Stimulated activated CD4-positive, alpha-beta T cell treated with anti-CD3 and anti-CD28 coated beads, TNF-alpha, amount 100 ng/mL, for 48 hours (primary cell): Measurements from ENCODE around the gene FERMT2.
"Not testable (repeated sequence)": the region's sequence is repeated elsewhere in the genome, so short reads cannot be mapped to it uniquely, and the experiment has no call there.

Source experiments
- DNase-seq, 3 donors: peaks; one replicate each; pipeline ENCODE4 v3.0.0-alpha.2; 2020; ENCODE audit warnings: low read depth in 3 of 3

The FERMT2 gene

DNA sequence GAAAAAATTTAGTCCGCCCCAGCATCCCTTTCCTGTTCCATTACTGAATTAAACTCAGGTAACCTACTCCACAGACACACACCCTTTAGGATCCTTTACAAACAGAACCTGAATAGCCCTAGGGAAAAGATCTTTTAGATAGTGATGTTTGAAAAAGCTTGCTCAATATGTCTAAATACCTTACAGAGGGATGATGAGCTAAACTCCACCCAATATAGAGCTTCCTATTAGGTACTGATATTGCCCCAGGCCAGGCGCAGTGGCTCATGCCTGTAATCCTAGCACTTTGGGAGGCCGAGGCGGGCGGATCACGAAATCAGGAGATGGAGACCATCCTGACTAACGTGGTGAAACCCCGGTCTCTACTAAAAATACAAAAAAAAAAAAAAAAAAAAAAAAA is 50.1 kb downstream of the FERMT2 start:
- DNase-seq: no peak

DNA sequence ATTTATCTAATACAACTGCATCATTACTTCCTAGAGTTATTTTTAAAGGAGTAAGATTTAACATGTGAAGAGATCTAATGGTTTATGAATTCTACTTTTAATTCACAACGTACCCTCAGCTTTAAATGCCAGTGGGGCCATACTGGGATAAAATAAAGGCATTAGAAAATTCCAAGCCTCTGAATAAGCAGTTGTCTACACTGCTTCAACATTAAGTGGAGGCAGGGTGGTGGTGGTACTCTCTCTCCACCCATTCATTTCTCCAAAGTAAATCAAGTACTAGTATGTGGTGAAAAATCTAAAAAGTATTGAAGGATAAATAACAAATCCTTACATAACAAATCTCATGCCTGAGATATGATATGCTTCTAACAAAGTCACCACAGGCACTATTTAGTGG is 52.4 kb downstream of the FERMT2 start:
- no peak for DNase-seq

DNA sequence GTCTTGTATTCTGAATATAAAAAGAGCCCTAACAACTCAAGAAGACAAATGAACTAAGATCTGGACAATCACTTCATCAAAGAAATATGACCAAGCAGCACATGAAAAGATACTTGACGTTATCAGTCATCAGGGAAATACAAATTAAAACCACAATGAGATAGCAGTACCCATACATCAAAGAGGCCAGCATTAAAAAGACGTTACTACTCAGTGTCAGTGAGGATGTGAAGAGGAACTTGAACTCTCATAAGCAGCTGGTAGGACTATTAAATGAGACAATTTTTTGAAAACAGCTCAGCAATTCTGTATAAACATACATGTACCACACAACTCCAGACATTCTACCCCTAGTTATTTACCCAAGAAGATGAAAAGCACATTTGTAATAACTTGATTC is 55.9 kb downstream of the FERMT2 start:
- DNase-seq: no peak

DNA sequence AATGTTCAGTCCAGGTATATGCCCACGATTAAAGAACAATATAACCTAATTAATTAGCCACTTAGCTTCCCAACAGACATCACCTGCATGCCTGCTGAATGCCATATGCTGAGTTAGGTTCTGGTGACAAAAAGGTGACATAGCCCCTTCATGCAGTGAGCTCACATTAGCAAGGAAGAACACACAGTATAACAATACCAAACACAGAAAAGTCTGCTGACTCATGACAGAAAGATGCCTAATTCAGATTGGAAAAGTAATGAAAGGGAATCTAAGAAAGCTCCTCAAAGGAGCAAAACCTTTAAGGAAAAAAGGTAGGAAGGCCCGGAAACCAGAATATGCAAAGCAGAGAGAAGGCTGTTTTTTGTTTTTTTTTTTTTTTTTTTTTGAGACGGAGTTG is 59.0 kb downstream of the FERMT2 start:
- DNase-seq: no peak

DNA sequence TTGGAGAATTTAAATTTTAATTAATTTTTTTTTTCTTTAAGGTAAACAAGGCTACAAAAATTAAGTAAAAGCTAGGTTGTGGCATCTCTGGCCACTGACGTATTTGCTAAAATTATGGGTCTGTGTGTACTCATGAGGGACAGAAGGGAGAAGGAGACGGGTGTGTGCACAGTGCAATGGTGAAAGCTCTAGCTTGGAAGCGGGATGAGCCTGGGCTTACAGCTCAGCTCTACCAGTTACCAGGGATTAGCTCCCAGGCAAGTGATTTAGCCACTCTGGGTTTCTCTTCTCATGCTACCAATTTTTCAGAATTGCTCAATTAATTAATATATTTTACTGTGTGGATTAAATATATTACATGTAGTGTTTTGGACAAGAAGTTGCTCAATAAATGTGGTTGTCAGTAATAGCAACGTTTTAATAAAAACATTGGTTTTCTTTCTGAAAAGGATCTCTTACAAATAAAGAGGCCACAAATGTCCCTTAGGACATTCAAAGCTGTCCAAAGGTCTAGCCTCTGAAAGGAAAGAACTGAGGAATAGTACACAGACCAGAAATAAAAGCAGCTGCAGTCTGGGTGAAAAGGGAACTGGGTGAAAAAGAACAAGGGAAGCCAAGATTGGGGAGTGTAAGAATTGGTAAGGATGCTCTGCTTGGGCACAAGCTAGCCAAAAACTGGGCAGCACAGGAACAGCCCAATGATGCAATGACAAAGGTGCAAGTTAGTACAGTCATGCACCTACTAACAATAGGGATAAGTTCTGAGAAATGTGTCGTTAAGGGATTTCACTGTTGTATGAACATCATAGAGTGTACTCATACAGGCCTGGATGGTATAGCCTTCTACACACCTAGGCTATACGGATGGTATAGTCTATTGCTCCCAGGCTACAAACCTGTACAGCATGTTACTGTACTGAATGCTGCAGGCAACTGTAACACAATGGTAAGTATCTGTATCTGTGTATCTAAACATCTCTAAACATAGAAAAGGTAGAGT is 61.7 kb downstream of the FERMT2 start:
- DNase-seq: no peak

DNA sequence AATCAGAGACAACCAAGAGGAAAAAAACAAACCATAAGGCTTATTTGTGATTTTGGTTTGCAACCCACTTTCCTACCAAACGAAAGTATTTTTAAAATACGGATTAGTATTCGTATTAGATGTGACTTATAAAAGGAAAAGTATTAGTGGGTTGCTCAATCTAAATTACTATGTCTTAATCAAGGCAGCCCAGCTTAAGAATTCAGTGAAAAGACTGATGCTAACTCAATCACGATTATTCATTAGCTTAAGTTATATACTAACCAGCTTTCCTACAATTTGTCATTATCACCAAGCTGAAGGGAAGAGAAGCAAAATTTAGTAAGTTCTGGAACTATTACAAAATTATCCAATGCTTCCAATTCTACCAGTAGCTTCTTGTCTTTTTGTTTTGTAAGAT is 62.7 kb downstream of the FERMT2 start:
- no peak for DNase-seq

DNA sequence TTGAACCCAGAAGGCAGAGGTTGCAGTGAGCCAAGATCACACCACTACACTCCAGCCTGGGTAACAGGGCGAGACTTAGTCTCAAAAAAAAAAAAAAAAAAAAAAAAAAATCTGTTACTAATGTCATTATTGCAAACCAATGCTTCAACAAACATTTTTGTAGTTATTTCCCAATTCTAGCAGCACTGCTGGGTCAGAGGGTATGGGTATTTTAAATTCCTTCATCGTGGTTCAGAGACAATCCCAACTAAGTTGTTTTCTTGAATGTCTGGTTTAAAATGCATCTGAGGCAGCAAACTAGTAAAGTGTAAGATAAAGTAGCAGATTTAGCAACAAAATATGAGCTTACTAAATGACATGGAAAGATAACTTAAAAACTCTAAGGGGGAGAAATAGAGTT is 65.6 kb downstream of the FERMT2 start:
- DNase-seq: no peak

DNA sequence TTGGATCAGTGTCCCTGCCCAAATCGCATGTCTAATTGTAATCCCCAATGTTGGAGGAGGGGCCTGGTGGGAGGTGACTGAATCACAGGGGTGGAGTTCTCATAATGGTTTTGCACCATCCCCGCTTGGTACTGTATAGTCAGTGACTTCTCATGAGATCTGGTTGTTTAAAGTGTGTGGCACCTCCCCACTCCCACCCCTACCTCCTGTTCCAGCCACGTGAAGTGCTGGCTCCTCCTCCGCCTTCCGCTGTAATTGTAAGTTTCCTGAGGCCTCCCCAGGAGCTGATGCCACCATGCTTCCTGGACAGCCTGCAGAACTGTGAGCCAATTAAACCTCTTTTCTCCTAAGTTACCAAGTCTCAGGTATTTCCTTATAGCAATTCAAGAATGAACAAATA is 67.2 kb downstream of the FERMT2 start:
- DNase-seq: no peak

DNA sequence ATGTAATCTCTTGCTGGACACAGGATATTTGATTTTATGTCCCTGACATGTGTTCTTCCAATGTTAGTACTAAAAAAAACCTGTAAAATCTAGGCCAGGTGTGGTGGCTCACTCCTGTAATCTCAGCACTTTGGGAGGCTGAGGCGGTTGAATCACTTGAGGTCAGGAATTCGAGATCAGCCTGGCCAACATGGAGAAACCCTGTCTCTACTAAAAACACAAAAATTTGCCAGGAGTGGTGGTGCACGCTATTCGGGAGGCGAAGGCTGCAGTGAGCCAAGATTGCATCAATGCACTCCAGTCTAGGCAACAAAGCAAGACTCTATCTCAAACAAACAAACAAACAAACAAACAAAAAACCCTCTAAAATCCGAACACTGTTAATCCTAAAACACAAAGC is 68.0 kb downstream of the FERMT2 start:
- no peak for DNase-seq

DNA sequence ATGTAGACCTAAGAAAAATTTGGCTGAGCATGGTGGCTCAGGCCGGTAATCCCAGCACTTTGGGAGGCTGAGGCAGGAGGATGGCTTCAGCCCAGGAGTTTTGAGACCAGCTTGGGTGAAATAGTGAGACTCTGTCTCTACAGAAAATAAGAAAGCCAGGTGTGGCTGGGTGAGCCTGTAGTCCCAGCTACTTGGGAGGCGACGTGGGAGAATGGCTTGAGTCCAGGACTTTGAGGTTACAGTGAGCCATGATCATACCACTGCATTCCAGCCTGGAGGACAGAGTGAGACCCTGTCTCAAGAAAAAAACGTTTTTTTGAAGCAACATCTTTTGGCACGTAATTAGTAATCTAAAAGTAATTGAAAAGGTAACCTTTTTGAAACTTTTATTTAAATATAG is 70.9 kb downstream of the FERMT2 start:
- DNase-seq: no peak

DNA sequence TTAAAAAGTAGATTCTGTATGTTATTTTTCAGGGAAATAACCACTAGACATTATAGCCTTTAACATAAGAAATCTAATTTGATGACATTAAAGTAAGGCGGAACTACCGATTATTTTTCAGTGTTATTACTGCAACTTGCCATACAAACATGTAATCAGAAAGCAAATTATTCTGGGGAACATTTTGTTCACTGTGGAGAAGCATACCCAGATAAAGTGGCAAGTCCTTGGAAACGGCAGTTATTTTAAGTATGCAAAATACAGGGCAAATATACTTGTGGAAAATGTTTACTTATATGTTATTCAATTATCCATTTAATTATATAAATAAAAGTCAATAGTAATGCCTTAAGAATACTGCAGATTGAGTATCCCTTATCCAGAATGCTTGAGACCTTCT is 71.9 kb downstream of the FERMT2 start:
- no peak for DNase-seq

DNA sequence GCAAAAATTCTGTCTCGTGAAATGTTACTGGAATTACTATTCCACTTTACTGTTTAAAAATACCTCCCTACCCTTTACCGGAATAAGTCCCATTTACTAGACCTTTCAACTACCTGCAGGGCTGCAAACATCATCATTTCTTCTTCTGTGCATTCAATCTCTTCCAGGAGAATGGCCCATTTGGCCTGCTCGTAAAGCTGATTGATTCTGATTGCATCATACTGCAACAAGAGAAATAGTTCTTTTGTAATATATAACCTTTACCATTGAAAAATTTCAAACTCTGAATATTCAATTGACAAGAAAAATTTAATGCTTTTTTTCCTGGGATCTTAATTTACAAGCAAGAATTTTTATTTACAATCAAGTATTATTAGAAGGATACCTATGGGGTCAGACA is 72.4 kb downstream of the FERMT2 start:
- DNase-seq: no peak

DNA sequence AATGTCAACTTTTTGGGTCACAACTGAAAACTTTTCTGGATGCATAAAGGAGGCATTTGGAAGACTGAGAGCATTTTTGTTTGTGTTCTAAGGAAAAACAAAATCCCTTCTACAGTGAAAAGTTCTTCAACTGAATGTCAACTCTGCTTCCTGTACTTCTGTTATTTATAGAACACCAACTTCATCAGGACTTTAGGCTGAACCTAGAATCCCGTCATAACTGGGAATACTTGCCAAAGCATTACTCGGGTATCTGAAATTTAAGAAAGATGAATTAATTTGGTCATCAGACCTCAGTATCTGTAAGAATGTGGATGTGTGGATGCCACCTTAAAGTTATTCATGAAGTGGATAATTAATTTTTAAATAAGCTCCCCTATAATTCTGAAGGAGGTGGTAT is 73.2 kb downstream of the FERMT2 start:
- DNase-seq: no peak

DNA sequence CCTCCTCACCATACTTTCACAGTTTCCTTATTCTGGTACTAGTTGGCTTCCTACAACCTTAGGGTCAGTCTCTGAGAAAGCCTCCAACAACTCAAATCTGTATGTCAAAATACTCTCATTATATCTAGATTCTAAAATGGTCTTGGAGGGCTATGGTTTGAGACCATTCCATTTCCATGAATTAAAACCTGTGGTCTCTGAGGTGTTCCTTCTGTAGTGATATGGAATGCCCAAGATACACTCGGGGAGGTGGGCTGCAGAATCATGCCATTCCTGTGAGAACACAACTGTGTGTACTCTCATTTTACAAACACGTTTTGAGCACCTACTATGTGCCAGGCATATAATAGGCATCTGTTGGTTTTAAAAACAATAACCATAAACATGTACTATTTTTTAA is 74.0 kb downstream of the FERMT2 start:
- no peak for DNase-seq

DNA sequence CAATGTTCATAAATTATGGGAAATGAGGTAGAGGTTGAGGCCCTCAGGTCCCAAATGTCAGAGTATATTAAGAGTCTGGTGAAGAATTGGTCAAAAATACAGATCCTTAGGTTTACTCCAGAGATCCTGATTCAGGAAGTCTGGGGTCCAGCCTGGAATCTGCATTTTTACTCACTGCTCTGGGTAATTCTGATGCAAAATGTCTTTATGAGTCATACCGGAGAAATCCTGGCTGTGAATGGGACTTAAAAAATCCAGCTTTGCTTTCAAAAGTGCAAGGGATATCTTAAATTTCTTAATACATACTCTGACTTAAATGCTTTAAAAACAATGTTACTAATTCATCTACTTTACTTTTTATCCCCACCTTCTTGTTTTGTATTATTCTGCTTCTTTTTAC is 74.5 kb downstream of the FERMT2 start:
- no peak for DNase-seq

DNA sequence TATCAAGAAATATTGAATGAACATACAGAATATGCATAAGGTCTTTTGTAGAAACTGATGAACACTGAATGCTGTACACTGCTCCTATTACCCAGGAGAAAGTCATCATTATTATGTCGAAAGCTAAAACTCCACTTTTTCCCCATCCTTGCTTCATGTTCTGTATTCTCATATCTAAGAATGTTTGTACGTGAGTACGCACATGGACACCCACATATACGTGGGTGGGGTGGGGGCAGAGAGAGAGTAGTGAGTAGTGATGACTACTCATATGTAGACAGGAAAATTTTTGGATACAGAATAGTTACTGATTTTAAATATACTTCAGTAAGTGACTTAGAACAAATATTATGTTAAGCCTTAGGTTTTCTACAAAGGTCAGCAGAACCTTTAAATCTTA is 75.1 kb downstream of the FERMT2 start:
- DNase-seq: no peak

DNA sequence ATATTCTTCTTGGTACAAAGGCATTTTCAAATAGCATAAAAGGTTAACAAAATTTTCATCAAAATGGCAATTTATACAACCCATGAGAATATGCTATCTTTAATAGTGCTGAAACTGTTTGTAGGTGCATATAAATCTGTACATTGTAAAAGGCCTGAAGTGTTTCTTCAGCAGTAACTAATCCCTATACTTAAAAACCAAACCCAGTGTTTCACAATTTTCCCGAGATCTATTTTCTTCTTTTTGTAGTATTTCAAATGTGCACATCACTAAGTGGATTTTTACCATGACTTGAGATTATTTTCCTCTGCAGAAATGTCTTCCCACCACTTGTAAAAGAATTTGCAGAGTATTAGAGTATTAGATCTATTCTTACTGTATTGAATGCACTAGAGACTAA is 76.5 kb downstream of the FERMT2 start:
- no peak for DNase-seq

DNA sequence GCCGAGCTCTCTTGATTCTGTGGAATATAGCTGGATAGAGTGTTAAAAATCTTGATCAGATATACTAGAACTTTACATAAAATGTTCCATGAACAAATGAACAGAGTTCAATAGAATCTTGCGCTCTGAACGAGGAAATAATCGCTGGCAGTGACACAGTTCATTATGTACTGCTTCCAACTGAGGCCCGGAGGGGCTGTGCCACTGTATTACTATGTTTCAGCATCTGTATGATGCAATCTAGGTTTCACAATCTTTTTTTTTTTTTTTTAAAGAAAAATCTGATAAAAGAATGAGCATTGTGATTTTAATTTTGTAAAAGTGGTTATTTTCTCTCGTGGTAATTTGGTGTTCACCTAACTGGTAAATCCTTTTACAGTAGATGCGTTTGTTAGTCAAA is 77.2 kb downstream of the FERMT2 start:
- no peak for DNase-seq

DNA sequence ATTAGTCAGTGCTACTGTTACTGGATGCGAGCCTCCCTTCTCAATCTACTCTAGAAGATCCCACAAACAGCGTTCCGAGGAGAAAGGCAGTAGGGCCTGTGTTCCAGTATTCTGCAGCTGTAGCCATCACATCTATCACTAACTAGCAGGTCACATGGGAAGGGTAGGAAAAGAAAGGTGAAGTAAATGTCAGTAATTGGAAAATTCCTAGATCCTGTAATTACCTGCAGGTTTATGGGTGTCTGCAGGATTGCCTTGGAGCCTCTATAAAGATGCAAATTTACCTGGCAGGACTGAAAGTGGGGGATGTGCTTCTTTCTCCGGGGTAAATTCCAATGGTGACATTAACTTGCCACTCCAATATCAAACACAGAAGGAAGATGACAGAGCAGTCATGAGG is 77.8 kb downstream of the FERMT2 start:
- no peak for DNase-seq

DNA sequence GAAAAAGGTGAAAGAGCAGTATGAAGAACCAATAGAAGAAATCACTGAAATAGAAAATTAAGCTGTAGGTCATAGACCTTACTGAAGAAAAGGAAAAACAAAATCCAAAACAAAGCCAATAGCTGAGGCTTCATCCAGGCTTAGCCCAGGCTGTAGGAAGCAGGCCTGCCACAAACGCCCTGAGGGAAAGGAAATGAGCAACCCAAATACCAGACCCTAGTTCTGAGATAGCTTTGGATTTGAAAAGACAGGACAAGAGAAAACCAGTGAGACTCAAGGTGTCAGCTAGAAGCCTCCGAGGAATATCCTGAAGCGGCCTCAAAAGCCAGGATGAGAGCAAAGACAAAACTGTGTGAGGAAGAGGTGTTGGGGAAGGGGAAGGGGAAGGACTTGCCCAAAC is 79.2 kb downstream of the FERMT2 start:
- no peak for DNase-seq

DNA sequence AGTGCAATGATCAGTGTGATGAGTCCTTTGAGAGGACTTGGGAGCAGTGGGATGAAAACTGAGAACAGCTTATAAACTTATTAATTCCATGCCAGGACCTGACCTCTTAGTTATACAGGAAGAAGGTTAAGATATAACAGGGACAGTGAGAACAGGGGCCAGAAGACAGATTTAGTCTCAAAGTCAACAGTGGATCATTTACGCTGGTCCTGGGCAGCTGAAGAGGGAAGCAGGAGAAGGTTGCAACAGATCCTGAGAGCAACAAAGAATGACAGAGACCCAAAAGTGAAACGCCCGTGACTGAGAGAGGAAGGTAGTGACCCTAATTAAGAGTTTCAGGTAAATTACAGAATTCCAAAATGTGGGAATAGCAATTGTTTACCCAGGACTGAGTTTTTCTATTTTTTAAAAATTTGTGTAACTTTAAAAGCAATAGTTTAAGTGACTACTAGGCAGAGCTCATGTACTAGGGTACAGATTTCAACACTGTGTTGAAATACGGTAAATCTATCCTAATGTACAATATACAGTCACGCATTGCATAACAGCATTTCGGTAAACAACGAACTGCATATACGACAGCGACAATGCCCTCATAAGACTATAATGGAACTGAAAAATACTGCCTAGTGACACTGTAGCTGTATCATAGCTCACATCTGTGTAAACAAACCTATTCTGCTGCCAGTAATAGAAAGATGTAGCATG is 81.8 kb downstream of the FERMT2 start:
- no peak for DNase-seq

DNA sequence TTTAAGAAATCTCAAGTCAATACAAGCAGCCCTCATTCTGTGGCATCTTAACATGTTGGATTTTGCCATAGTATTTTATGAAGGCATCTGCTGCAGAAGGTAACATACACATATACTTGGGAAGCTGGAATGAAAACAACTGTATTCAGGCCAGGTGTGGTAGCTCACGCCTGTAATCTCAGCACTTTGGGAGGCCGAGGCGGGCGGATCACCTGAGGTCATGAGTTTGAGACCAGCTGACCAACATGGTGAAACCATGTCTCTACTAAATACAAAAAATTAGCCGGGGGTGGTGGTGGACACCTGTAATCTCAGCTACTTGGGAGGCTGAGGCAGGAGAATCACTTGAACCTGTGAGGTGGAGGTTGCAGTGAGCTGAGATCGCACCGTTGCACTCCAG is 86.0 kb downstream of the FERMT2 start:
- DNase-seq: not testable (repeated sequence)

DNA sequence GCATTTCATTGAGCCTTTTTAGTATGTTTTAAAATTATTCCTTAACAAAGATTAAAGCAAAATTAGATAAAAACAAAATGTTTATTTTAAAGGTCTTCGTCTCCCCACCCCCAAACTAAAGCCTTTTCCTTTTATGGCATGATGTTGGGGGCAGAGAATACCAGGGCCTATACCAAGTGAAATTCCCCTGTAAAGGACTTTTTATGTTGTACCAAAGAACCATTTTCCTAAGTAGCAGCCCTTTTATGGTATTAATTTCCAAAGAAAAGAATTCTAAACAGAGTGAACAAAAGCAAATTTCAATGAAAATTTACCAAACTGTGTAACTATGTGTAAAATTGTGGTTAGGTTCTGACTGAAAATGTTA is 87.5 kb downstream of the FERMT2 start:
- no peak for DNase-seq
